Activated CD8-positive, alpha-beta memory T cell treated with anti-CD3 and anti-CD28 coated beads, Interleukin-2, amount 50 U/mL, for 24 hours (primary cell): Measurements from ENCODE around the gene LDB2.
"Not testable (repeated sequence)": the region's sequence is repeated elsewhere in the genome, so short reads cannot be mapped to it uniquely, and the experiment has no call there.

ENCODE experiments used
- DNase-seq: peaks from one replicate; pipeline ENCODE4 v3.0.0-alpha.2; 2020; ENCODE audit errors: extremely low read depth

Gene LDB2

GRCh38 chr4:16545656-16546055 is 352.8 kb downstream of the LDB2 start:
- no peak for DNase-seq

- DNase-seq, result no peak
These were observed 353.6 kb downstream of the LDB2 start for GRCh38 chr4:16544869-16545268.

GRCh38 chr4:16544251-16544721 is 354.2 kb downstream of the LDB2 start:
- DNase-seq, result no peak

GRCh38 chr4:16537926-16538325 is 360.5 kb downstream of the LDB2 start:
- DNase-seq, result no peak

- no peak for DNase-seq
These were observed 366.0 kb downstream of the LDB2 start for GRCh38 chr4:16532240-16532970.

- DNase-seq, result no peak
These were observed 367.5 kb downstream of the LDB2 start for GRCh38 chr4:16530688-16531635.

- DNase-seq, result no peak
These were observed 373.4 kb downstream of the LDB2 start for GRCh38 chr4:16524911-16525554.

GRCh38 chr4:16524406-16524805 is 374.0 kb downstream of the LDB2 start:
- no peak for DNase-seq

- DNase-seq, result not testable (repeated sequence)
These were observed 374.9 kb downstream of the LDB2 start for GRCh38 chr4:16523526-16523925.

- no peak for DNase-seq
These were observed 377.1 kb downstream of the LDB2 start for GRCh38 chr4:16521156-16521915.

GRCh38 chr4:16516796-16517439 is 381.5 kb downstream of the LDB2 start:
- no peak for DNase-seq

GRCh38 chr4:16513876-16514275 is 384.6 kb downstream of the LDB2 start:
- DNase-seq, result no peak

GRCh38 chr4:16508968-16509367 is 389.5 kb downstream of the LDB2 start:
- DNase-seq, result no peak

- no peak for DNase-seq
These were observed 392.7 kb downstream of the LDB2 start for GRCh38 chr4:16505726-16506125.

- no peak for DNase-seq
These were observed 393.2 kb downstream of the LDB2 start for GRCh38 chr4:16505267-16505666.

- DNase-seq, result no peak
These were observed 394.9 kb downstream of the LDB2 start for GRCh38 chr4:16503421-16504100.

GRCh38 chr4:16498978-16499377 is 399.5 kb downstream of the LDB2 start:
- no peak for DNase-seq

- no peak for DNase-seq
These were observed 401.9 kb downstream of the LDB2 start for GRCh38 chr4:16496501-16496900.

- DNase-seq, result no peak
These were observed 405.6 kb downstream of the LDB2 start for GRCh38 chr4:16492872-16493271.

- DNase-seq, result no peak
These were observed 409.2 kb downstream of the LDB2 start for GRCh38 chr4:16489226-16489625.
